Stimulated activated CD4-positive, alpha-beta T cell treated with anti-CD3 and anti-CD28 coated beads, Interleukin-15, amount 100 ng/mL, for 48 hours (primary cell): Measurements from ENCODE around the gene HECTD3.

Experiments used
- DNase-seq, 2 donors: peaks; one replicate each; pipeline ENCODE4 v3.0.0-alpha.2; 2020; ENCODE audit warnings: low read depth in 2 of 2

HECTD3 gene

DNA sequence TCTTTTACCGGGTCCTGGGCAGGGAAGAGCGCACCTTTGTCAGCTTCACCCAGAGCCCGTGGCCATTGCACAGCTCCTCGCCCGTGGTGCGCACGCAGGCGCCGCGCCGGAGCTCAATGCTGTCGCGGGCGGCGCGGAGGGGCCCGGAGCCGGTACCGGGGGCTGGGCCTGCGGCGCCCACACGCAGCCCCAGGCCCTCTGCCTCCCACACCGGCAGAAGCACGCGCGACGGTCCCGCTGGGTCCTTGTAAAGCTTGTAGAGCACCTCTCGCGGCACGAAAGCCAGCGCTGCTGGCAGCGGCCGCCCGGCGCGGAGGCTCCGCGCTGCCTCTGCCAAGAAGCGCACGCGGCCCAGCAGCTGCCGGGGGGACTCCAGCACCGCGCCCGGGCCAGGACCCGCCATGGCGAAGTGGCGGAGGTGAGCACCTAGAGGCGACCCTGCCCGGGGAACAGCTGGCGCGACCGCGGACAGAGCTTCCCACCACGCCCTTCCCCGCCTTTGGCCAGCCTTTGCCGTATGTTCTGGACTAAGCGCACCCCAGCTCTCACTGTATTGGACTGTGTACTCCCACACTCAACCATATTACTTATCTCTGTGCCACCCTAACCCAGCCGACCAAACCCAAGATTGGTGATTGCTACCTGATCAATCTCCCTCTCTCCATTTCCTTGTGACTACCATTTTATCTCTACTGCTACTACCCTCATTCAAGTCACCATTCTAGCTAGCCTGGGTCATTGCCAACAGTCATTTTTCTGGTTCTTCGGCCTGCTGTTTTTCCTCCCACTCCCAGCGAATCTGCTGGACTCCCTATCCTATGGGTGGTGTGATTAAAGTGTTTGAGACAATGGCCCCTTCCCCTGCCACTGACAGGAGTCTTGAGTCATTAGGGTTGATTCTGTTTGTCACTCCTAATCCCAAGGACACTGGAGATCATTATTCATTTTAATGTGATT lies at the start of gene HECTD3:
Gene HECTD3, minus strand, starts transcription at position 470 of the 957 bp plus-strand sequence. Its CDS starts 67 bp downstream, at position 403.
- peak; percentile 46 to 61 for DNase-seq

DNA sequence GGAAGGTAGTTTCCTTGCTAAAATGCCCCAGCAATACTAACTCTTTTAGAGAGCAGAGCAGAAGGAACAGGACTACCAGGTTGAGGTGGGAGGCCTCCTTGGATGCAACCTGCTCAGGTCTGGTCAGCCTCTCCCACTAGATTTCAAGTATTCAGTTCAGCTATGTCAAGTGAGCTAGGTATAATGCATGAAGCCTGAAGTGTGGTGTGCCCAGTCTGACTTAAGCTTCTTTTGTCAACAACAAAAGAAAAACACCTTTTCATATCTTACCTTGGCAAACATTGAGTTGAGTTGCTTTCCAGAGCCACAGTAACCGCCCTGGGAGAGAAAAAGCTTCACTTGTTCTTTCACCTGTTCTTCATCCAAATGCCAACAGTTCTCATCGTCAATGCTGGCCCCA lies 48.7 kb upstream of the HECTD3 start:
- DNase-seq: no peak

DNA sequence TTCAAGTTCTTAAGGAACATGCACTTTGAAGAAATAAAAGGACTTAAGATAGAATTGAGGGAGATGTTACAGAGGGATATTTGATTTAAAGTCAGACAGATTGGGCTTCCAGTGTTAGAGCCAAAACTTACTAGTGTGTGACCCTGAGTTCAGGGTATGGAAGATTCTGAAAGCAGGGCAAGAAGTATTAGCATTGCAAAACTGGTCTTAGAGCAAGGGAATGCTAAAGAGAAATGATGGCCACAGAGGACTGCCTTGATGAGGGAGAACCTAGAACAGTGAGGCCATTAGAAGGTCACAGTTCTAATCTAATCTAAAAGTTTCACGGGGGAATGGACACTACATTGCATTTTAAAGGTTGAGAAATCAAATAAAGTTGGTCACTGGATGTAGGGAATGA lies 46.4 kb upstream of the HECTD3 start:
- DNase-seq: no peak

DNA sequence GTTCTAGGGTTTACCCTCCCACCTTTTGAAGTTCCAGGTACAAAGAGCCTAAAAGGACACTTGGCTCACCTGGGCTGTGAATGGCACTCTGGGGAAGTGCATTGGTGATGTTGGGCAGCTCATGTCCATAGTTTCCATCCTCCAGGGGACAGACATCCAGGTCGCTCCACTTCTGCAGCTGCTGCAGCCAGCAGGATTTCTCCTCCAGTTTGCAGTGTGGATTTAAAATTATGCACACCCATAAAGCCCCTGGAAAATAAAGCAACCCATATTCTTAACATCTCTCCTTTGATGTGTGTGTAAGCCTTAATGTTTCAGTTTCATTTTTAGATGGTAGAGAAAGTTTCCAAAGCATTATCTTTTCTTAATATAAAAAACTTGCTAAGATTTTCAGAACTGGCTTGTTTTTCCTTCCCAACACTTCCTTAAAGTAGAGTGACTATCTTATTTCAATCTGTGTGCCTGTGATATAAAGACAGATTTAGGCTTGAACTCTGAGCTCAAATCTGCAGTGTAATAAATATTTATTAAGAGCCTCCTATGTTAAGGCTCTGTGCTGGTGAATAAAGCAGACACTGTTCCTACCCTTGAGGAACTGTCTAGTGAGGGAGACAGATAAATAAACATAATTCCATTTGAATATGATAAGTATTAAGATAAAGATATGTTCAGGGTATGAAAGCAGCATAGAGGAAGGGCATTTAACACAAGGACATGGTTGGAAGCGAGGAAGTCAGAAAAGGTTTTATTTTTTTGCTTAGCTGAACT lies 40.1 kb upstream of the HECTD3 start:
- DNase-seq: no peak

DNA sequence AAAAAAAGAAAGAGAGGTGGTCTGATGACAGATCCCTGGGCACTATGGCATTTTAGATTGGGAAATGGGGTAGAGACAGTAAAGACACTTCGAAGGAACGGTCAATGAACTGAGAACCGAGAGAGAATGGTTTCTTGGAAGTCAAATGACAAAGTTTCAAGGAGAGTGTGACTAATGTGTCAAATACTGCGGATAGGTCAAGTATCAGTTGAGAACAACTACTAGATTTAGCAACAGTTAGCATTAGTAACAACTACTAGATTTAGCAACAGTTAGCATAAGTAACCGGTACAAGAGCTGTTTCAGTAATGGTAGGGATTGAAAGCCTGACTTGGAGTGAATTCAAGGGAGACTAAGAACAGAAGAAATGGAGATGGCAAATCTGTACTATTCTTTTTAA lies 35.9 kb upstream of the HECTD3 start:
- DNase-seq: no peak

DNA sequence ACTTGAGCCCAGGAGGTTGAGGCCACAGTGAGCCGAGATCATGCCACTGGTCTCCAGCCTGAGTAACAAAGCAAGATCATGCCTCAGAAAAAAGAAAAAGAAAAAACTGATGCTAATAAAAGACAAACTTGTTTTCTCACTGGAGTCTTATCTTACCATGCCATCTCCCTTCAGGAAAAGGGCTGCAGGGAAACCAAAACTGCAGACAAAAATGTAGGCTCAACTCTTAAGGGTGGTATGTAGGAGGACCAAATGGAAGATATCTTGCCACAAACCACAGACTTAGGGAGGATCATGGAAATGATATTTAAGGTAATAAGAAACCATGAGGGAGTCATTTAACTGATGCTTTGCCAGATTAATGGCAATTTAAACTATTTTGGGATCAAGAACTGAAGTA lies 33.8 kb upstream of the HECTD3 start:
- no peak for DNase-seq

DNA sequence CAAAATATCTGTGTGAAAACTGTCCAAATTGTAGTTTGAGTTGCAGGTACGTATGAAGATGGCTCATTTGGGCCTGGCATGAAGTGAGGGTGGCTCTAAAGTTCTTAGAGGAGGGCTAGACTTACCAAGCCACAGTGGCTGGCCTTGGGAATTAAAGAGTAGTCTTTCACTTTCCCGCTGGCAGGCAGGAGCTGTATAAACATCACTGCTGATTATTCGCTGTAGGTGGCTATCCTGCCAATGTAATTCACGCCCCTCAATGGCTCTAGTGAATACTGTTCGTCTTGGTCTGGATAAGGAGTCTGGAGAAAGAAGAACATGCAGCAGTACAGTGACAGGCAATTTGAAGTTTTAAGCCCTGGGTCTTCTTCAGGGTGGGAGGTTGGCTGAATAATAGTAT lies 32.0 kb upstream of the HECTD3 start:
- DNase-seq: no peak

DNA sequence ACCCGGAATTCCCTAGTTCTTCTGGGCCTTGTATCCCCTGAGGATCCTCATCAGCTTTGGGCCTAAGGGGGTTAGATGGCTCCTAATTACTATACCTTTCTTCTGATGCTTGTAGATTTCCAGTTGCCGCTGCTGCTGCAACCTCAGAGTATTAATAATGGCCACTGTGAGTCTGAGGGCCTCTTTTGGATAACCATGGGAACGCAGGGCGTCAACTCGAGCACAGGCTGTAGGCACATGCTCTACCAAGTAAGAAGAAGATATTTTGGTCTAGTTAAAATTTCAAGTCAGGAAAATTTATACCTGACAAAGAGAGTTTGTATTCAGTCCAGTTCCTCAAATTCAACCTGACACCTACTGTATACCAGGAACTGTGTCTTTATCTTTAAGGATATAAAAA lies 29.2 kb upstream of the HECTD3 start:
- no peak for DNase-seq

DNA sequence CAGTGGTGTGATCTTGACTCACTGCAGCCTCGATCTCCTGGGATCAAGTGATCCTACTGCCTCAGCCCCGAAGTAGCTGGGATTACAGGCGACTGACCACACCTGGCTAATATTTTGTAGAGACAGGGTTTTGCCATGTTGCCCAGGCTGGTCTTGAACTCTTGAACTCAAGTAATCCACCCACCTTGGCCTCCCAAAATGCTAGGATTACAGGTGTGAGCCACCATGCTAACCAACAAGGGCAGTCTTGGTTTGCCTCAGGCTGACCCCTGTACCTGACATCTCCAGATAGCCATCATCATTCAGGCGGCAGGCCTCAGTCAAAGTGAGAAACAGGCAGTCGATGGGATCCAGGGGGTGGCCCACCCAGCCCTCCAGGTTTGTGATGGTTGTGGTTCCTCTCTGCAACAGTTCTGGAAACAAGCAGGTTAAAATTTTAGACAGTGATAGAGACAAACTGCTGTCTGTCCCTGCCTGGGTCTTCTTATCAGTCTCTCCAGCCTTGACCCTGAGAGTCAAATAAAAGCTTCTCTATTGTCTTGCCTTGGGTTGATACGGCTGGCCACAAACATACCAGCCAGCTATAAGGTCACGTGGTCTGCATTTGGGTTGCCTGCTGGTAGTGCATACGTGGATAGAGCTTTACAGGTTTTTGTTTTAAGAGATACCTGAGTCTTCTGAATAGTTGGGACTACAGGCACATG lies 27.7 kb upstream of the HECTD3 start:
- DNase-seq: no peak

DNA sequence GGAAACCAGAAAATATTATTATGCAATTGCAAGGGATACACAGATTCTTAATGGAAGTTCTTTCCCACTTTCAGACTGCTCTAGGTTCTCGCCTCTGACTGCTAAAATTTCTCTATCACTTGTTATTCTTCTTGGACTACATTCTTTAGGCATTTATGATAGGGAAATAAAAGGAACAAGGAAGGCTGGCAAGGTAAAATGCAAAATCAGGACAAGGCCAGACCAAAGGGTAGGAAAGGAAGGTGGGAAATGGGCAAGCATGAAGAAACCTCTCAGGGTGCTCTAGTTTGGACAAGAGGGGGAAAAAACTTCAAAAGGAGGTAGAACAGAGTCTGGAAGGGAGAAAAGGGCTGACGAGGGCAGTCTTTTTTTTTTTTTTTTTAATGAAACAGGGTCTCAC lies 27.1 kb upstream of the HECTD3 start:
- DNase-seq: no peak

DNA sequence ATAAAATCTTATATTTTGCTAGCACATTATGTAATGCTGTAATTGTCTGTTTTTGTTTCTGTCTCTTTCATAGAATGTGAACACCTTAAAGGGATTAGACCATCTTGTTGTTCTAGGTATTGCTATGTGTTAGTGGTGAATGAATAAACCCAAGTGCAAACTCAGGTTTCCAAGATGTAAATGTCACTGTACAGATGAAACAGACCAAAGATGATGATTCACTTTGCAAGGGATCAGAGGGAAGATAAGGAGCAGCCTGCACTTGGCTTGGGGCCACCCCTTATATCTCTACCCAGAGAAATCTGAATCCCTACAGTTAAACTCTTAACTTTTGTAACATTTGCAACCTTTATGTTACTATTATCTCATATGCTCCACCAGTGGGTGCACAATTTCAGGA lies 26.3 kb upstream of the HECTD3 start:
- no peak for DNase-seq

DNA sequence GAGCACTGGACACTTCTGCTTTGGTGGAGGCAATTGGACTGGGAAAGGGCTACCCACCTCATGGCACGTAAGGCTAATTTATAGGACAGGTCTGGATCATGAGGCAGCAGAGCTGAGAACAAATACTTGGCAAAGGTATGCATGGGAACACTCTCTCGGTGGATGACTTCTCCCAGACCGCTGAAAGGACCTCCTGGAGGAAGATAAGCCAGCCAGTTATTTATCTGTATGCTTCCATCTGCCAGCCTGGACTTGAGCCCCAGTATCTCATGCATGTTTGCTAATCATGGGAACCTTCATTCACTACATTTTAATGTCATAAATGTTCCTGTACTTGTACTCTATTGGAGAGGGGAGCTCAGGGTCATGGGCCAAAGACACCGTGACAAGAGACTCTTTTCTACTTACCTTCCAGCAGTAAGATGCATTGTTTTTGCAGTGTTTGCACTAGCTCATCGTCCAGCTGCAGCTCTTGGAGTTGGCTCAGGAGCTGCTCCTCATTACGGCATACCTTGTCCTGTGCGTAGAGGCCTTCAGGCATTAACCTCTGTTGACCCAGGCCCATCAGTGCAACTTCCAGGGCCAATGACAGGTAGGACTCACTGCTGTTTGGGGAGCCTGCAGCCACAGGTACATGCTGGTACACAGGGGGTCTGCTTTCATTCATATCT lies 24.6 kb upstream of the HECTD3 start:
- DNase-seq: no peak

DNA sequence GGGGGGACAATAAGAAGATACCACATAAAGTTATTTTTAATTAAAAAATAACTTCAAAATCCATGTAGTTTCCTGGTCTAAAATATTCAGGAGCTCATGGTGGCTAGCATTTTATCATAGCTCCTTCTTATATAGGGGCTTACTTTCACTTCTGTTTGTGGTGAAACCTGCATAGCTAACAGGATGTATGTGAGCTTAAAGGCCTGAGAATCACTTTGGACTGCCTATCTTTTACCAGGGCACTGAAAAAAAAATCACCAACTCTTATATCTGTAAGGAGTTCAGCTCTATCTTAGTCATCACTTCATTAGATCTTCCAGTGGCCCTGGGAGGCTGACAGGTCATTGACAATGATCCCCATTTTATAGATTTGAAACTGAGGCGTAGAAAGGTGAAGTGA lies 22.2 kb upstream of the HECTD3 start:
- DNase-seq: no peak

DNA sequence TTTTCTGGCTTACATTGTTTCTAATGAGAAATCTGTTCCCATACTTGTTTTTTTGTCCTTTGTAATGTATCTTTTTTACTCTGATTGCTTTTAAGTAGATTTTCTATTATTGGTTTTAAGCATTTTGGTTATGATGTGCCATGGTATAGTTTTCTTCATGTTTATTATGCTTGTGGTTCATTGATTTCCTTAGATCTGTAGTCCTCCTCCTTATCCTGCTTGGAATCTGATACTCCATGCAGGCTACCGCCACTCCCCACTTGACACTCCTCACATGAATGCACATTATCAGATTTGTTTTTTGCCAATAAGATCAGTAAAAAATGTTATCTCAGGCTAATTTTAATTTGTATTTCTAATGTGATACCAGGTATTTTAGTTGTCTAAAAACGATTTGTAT lies 21.7 kb upstream of the HECTD3 start:
- DNase-seq: no peak

DNA sequence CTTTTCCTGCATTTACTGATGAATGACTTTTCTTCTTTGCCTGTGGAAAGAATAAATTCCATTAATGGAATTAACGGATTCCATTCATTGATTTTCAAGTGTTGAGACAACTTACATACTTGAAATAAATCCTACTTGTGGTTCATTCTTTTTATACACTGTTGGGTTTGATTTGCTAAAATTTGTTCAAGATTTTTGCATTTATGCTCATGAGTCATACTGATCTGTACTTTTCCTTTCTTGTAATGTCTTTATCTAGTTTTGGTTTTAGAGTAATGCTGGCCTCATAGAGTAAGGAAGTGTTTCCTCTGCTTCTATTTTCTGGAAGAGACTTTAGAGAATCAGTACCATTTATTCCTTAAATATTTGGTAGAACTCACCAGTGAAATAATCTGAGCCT lies 15.3 kb upstream of the HECTD3 start:
- no peak for DNase-seq

DNA sequence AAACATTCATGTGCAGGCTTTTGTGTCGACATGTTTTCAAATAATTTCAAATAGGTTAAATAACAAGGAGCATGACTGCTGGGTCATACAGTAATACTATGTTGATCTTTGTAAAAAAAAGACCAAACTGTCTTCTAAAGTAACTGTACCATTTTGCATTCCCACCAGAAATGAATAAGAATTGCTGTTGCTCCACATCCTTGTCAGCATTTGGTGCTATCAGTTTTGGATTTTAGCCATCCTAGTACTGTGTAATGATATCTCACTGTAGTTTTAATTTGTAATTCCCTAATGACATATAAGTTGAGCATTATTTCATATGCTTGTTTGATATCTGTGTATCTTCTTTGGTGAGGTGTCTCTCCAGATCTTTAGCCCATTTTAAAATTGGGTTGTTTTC lies 12.5 kb upstream of the HECTD3 start:
- no peak for DNase-seq

DNA sequence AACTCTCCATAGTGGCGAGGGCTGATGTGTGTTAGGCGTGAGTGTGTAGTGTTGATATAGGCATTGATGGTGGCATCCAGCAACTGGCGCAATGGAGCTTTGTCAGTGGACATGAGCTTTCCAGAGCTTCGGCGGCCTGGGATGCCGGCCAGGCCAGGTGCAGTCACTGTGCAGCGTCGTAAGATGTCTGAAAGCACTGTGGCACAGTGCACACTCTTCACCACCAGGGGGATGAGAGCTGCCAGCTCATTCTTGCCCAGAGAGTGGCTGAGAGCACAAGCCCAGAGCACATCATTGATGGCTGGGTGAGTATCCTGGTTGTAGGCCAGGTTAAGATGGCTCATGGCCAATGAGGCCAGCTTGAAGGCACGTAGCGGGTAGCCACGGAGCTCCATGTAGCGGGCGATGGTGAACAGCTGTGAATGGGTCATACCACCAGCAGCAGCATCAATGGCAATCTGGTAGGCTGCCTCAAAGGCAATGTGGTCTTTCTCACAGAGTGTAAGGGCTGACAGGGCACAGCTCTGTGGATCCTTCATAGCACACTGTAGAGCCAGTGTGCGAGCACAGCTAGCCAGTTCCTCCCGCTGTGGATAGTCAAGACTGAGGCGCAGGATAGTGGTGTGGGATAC lies 7.6 kb upstream of the HECTD3 start:
- peak; percentile 46 to 49 for DNase-seq

DNA sequence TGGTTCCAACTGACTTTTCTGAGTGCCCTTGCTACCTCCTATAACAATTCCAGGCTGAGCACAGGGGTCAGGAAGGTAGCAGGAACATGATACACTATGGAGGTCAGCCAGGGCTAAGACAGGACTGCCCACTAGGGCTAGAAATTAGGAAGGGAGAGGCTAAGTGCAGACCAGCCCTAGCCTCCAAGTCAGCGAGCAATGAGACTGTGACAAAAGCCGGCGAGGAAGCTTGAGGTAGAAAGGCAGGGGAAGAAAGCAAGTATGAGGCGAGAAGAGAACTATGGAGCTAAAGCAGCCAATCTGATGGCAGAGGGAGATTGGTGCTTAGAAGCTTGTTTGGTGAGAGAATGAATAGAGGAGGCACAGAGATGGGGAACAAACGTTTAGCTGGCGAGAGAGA lies 5.6 kb upstream of the HECTD3 start:
- DNase-seq: no peak

DNA sequence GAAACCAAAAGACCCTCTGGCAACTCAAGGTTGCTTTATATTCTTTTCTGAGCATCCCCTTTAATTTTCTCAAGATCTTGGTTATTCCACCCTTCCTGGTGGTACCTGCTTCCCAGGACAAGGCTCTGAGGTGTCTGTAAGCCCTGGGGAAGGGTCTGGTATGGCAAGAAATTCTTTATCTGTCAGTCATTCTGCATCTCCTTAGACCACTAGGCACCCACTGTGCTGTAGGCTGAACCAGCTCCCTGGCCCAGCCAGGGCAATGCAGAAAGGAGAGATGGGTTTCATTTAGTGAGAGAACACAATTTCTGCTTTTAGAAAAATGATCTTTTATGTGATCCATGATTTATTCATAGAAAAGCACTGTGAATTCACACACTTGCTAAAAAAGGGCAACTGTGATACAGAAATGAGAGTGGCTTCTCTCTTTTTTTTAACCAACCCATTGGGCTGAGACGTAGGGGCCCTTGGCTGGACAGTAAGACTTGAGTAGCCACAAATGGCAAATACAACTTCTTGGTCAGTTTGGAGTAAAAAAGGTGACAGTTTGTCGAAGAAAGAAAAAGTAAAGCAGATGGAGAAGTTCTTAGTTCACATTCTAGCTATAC lies 5.1 kb upstream of the HECTD3 start:
- no peak for DNase-seq

DNA sequence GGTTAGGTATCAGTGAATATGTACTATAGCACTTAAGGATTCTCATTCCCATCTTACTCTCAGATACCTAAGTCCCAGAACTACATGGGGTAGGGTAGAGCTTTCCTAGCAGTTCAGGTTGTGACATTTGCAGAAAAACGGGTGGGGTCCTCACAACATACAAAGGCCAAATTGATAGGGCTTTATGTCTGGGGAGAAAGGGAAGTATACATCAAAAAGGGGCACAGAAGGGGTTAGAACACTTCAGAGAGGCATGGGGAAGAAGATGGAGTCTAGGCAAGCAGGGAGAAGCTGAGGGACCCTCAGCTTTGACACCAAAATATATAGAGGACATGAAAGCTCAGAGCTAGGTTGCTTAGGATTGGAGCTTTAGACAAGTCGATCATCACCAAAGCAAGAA lies 4.6 kb upstream of the HECTD3 start:
- DNase-seq: no peak
